Fibroblast of pulmonary artery (primary cell): Measurements from ENCODE around the gene CNOT1.

Source experiments
- DNase-seq: peaks from one replicate; pipeline ENCODE4 v3.0.0-alpha.2; 2010; ENCODE audit warnings: low read depth
- H3K4me3 ChIP-seq: replicated peaks from 2 replicates; pipeline ENCODE4 v1.5.1; 2011; ENCODE audit warnings: low read depth, mild to moderate bottlenecking, control low read depth, low read length, moderate library complexity
- TF ChIP-seq, protein P1 (sequence below): IDR thresholded peaks from 2 replicates; pipeline ENCODE4 v1.5.1; 2011; ENCODE audit warnings: mild to moderate bottlenecking, control low read depth, low read length, inconsistent platforms; ENCODE audit errors: missing control alignments

The CNOT1 gene

DNA sequence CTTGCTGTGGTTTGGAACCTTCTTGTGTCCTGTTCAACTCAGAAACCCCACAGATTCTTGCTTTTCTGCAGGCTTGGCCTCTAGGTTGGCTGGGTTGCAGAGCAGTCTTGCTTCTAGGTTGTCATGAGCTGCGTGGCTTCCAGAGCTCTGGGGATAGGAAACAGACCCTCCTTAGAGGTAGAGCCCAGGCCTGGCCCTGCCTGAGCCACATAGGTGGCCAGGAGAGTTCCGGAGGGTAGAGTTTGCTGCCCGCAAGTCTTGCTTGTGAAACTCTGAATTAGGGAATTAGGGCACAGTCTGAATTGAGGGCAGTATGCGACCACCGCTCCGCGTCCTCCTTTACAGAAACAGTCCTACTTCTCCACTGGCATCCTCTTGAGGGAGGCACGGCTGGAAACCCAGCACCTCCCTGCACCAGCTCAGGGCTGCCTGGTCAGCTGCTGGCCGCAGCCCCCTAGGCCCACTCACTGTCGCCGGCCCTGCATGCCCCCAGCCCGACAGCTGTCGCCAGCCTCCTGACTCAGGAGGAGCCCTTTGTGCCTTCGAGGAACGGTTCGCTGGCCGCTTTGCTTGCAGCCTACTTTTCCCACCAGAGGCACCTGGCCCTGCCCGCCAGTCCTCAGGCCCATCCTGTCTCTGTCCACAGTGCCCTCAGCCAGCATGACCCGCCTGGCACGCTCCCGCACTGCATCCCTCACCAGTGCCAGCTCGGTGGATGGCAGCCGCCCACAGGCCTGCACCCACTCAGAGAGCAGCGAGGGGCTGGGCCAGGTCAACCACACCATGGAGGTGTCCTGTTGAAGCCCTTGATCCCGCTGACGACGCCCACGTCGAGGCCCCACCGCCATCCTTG lies 118.6 kb downstream of the CNOT1 start:
- TF ChIP-seq, protein P1, sequence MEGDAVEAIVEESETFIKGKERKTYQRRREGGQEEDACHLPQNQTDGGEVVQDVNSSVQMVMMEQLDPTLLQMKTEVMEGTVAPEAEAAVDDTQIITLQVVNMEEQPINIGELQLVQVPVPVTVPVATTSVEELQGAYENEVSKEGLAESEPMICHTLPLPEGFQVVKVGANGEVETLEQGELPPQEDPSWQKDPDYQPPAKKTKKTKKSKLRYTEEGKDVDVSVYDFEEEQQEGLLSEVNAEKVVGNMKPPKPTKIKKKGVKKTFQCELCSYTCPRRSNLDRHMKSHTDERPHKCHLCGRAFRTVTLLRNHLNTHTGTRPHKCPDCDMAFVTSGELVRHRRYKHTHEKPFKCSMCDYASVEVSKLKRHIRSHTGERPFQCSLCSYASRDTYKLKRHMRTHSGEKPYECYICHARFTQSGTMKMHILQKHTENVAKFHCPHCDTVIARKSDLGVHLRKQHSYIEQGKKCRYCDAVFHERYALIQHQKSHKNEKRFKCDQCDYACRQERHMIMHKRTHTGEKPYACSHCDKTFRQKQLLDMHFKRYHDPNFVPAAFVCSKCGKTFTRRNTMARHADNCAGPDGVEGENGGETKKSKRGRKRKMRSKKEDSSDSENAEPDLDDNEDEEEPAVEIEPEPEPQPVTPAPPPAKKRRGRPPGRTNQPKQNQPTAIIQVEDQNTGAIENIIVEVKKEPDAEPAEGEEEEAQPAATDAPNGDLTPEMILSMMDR: no peak
- no peak for DNase-seq
- no peak overlapping the region for H3K4me3 ChIP-seq

DNA sequence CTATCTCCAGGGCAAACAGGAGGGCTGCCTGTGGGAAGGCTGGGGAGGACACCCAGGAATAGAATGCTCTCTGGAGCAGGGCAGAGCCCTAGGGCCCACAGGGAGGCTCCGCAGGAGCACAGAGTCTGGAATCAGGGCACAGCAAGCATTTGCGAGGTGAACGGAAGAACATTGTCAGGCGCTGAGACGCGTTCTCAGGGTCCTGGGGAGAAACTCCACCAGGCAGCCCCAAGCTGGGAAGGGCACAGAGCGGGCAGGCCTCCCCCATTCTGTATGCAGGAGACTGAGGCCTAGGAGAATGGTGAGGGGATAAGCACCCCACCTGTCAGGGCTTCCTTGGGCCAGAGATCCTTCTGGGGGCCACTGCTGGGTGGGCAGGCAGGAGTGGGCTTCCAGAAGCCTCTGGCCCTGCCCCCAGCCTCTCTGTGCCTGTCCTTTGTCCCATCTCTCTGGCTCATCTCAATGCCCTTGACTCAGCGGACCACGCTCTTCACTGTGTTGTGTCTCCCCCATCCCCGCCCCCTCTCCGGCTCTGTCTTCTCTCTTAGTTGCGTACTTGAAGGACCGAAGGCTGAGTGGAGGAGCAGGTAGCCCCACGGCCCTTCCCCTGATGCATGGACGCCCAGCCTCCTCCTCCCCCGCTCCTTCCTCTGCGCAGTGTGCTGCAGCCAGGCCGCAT lies 119.4 kb downstream of the CNOT1 start:
- DNase-seq: no peak
- TF ChIP-seq, protein P1: no peak
- H3K4me3 ChIP-seq: no peak overlapping the region

DNA sequence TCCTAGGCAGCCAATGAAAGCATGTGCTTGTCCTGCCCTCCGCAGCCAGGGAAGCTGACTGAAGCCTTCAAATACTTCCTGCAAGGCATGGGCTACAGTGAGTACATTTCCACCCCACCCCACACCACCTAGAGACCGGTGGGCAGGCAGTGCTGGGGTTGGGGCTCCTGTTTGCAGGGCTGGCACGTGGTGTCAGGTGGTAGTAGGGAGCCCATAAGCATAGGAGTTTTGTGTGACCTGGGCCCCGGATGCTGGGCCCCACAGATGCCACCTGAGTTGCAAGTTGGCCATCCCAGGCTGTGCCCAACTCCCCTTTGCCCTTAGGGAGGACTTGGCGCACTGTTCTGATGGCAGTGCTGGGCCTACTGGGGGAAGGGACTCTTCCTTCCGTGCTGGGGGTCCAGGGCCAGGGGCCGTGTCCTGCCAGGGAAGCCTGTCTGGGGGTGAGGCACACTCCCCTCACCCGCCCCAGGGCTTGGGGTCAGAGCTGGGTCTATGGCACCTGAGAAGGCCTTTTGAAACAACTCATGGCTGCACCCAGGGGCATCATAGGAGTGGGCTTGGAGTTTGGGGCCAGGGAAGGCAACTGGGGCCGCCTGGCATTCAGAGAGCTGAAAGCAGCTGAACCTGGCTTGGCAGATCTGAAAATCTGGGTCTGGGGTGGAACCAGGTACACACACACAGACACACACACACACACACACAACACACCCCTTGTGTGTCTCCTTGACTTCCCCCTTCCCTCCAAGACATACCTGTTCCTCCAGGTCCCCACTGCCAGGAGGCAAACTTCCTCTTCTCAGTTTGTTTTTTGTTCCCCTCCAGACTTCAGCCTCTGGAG lies 120.2 kb downstream of the CNOT1 start:
- H3K4me3 ChIP-seq: no peak overlapping the region
- DNase-seq: no peak
- TF ChIP-seq, protein P1: no peak

DNA sequence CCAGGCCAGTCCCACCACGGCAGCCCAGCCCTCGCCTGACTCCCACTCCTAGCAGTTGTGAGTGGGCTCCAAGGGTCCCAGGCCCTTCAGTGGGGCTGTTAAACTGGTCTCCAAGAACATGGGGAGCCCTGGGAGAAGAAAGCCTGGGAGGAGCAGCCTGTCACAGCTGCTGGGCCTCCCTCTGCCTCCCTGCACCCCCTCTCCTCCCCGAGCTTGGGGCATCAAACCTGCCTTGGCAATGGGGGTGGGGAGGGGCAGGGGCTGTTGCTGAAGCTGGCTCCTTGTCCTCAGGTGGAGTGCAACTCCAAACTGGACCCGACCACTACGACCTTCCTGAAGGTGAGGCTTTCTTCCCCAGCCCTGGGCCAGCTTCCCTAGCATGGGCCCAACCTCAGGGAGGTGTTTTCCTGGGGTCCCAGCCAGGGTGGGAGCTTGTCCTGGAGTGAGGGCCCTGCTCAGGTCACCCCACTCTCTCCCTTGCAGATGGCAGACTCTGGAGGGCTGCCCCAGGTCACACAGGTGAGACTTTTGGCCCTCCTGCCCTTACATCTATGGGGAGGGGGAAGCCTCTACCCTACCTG lies 120.9 kb downstream of the CNOT1 start:
- no peak for DNase-seq
- TF ChIP-seq, protein P1: no peak
- H3K4me3 ChIP-seq: no peak overlapping the region

DNA sequence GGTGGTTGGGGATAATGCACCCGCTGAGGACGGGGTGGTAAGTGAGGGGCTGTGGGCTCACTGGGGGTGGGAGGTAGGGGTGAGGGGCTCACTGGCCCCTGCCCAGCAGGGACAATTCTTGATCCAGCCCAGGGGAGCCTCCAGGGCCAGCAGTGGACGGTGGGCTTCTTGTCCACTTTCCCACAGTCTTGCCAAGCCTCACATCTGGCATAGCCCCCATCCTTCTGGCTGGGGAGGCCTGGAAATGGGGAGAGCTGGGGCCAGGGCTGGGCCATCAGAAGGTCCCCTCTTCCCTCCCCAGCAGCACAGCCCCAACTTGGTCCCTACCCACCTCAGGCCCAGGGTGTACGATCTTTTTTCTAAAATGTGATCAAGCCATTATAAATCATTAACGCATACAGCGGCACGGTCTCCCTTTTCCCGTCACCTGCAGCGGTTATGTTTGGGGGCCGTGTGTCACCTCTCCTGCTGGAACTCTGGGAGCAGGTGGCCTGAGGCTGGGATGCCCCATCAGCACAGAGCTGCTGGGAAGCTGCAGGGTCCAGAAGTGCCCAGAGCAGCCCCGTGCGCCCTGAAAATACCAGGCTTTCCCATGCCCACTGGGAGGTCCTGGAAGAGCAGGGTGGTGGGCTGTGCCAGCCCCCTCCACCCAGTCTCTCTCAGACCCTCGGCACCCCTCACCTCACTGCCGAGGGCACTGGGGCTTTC lies 121.5 kb downstream of the CNOT1 start:
- TF ChIP-seq, protein P1: no peak
- no peak for DNase-seq

More for the DNA sequence above, 121.5 kb downstream of the CNOT1 start:
- H3K4me3 ChIP-seq: no peak overlapping the region
